ENCODE results near the gene SLC37A1. TPM values are rescaled to one million over a fixed set of nuclear protein-coding genes. Genes with fewer than 3 reads are reported as not detected.

The SLC37A1 gene
- total RNA-seq, 2 donors from 2014 or later: 98.5 to 118 TPM

- H3K9ac ChIP-seq (ENCODE audit: low read depth in 2 of 2, low read length in 2 of 2): no peak overlapping the region
- H3K9me3 ChIP-seq: no peaks in the 10 kb centered on the region
- no peak overlapping the region for H3K4me3 ChIP-seq
- intact Hi-C loops (cut with DNase I): no loop called here
- H3K27me3 ChIP-seq: no peaks in the 10 kb centered on the region
- DNase-seq: no peak
- no peak overlapping the region for H3K27ac ChIP-seq
- H3K4me1 ChIP-seq: no peaks in the 10 kb centered on the region
- H3K36me3 ChIP-seq: peaks cover 10% of the 10 kb centered on the region
- no peak for TF ChIP-seq CTCF (IDR thresholded peaks at IDR 0.05)
Measured at GRCh38 chr21:42541174-42541573, 27.5 kb downstream of the SLC37A1 start.

GRCh38 chr21:42541618-42542017, 28.0 kb downstream of the SLC37A1 start:
- H3K9ac ChIP-seq (ENCODE audit: low read depth in 2 of 2, low read length in 2 of 2): no peak overlapping the region
- no peak overlapping the region for H3K27ac ChIP-seq
- intact Hi-C loops (cut with DNase I): no loop called here
- no peak for DNase-seq
- H3K4me3 ChIP-seq: no peak overlapping the region
- peaks cover 15% of the 10 kb centered on the region for H3K36me3 ChIP-seq
- TF ChIP-seq CTCF (IDR thresholded peaks at IDR 0.05): no peak
- H3K4me1 ChIP-seq: no peaks in the 10 kb centered on the region
- H3K27me3 ChIP-seq: no peaks in the 10 kb centered on the region
- no peaks in the 10 kb centered on the region for H3K9me3 ChIP-seq

- intact Hi-C loops (cut with DNase I): no loop called here
- no peaks in the 10 kb centered on the region for H3K9me3 ChIP-seq
- no peak for TF ChIP-seq CTCF (IDR thresholded peaks at IDR 0.05)
- no peak overlapping the region for H3K4me3 ChIP-seq
- peaks cover 19% of the 10 kb centered on the region for H3K36me3 ChIP-seq
- H3K27me3 ChIP-seq: no peaks in the 10 kb centered on the region
- no peak overlapping the region for H3K9ac ChIP-seq (ENCODE audit: low read depth in 2 of 2, low read length in 2 of 2)
- no peak overlapping the region for H3K27ac ChIP-seq
- DNase-seq: no peak
- no peaks in the 10 kb centered on the region for H3K4me1 ChIP-seq
Measured at GRCh38 chr21:42542196-42542595, 28.5 kb downstream of the SLC37A1 start.

GRCh38 chr21:42542596-42542995, 28.9 kb downstream of the SLC37A1 start:
- no peaks in the 10 kb centered on the region for H3K9me3 ChIP-seq
- H3K27me3 ChIP-seq: no peaks in the 10 kb centered on the region
- DNase-seq: no peak
- H3K4me1 ChIP-seq: no peaks in the 10 kb centered on the region
- H3K4me3 ChIP-seq: no peak overlapping the region
- H3K9ac ChIP-seq (ENCODE audit: low read depth in 2 of 2, low read length in 2 of 2): no peak overlapping the region
- intact Hi-C loops (cut with DNase I): no loop called here
- no peak overlapping the region for H3K27ac ChIP-seq
- H3K36me3 ChIP-seq: peaks cover 21% of the 10 kb centered on the region
- TF ChIP-seq CTCF (IDR thresholded peaks at IDR 0.05): no peak

- no peak for DNase-seq
Measured at GRCh38 chr21:42543106-42543847, 29.6 kb downstream of the SLC37A1 start.

More at GRCh38 chr21:42543106-42543847, 29.6 kb downstream of the SLC37A1 start:
- TF ChIP-seq CTCF (IDR thresholded peaks at IDR 0.05): no peak
- H3K36me3 ChIP-seq: peaks cover 25% of the 10 kb centered on the region
- intact Hi-C loops (cut with DNase I): no loop called here
- H3K9ac ChIP-seq (ENCODE audit: low read depth in 2 of 2, low read length in 2 of 2): no peak overlapping the region
- no peaks in the 10 kb centered on the region for H3K27me3 ChIP-seq
- no peaks in the 10 kb centered on the region for H3K4me1 ChIP-seq
- H3K27ac ChIP-seq: no peak overlapping the region
- H3K4me3 ChIP-seq: no peak overlapping the region
- H3K9me3 ChIP-seq: no peaks in the 10 kb centered on the region

All from colonic mucosa (tissue), 4 donors.